Measurements from ENCODE around the gene TSR3. TPM values are rescaled to one million over a fixed set of nuclear protein-coding genes. Genes with fewer than 3 reads are reported as not detected.
A peak's percentile ranks its signal among the peaks of the same experiment; 100 is the strongest.

The TSR3 gene
- total RNA-seq, 1 experiment from 2014 or later, result 58.8 TPM

DNA sequence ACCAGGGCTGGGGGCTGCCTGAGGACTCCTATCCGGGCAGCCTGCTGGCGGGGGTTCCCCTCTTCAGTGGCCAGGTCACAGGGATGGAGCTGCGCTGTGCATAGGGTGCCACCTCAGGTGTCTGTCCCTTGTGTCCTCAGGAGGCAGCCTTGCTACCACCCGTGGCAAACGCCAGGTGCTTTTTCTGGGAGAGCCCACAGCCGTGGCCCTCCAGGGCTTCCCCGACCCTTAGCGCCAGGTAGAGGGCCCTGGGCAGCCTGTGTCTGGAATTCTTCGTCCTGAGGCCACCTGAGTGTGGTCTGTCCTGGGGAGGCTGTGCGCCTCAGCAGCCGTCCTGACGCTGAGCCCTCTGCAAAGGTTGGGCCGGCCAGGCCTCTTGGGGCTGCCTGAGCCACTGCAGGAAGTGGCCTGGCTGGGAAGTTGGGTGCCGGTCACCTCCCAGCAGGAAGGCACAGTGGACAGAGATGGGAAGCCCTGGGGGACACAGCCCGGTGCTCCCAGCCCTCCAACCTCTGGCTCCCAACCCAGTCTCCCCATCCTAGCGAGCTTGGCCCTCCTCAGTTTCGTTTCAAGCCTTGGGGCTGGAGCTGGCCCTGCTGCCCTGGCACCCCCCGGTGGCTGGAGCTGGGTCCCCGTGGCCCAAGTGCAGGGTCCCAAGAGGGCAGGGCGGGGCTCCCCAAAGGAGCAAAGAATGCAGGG is 25.9 kb downstream of the TSR3 start:
- Histone ChIP-seq H4K20me1 (ENCODE audit: control insufficient read depth, insufficient read depth, insufficient read length) (no peaks in the 10 kb centered on the region), H3K27ac (ENCODE audit: insufficient read length, low read depth, low read length) (no peak overlapping the region)

More for the DNA sequence above, 25.9 kb downstream of the TSR3 start:
- Mint-ChIP-seq H3K4me1 (peaks cover 0 to 9% of the 10 kb centered on the region in 2 experiments; a peak in 2 of 4 replicates), H3K4me3 (no peak overlapping the region), H3K9me3 (no peaks in the 10 kb centered on the region), H3K27me3 (ENCODE audit: low read depth) (no peaks in the 10 kb centered on the region; the same call in 1 of the 2 replicates), H3K27ac (peak overlapping the region in 1 of 3 experiments; percentile 83; a peak in 1 of 7 replicates), H3K36me3 (ENCODE audit: insufficient read depth in 1 of 3, low read depth in 3 of 3) (peaks cover 2 to 41% (median 22%) of the 10 kb centered on the region in 3 experiments)
- Histone ChIP-seq H3K14ac (ENCODE audit: insufficient read depth, low read length) (no peak overlapping the region; the same call in 1 of the 2 replicates), H2AFZ (ENCODE audit: low read length) (no peak overlapping the region), H2BK20ac (ENCODE audit: low read depth, low read length, poor library complexity, severe bottlenecking) (no peak overlapping the region), H3T11ph (ENCODE audit: low read length) (no peak overlapping the region), H2BK120ac (ENCODE audit: low read depth, low read length, poor library complexity, severe bottlenecking) (no peak overlapping the region), H2BK15ac (ENCODE audit: low read depth, low read length) (no peak overlapping the region), H3K4ac (ENCODE audit: low read depth, low read length) (no peak overlapping the region), H2AK5ac (ENCODE audit: insufficient read length, low read length) (no peak overlapping the region), H4K5ac (ENCODE audit: insufficient read length, low read depth, low read length) (no peak overlapping the region), H3K79me2 (ENCODE audit: insufficient read depth, low read length) (no peaks in the 10 kb centered on the region), H3K56ac (ENCODE audit: insufficient read length, low read depth, low read length) (no peak overlapping the region), H4K8ac (replicated peaks; ENCODE audit: insufficient read length, low read depth, low read length) (no peak overlapping the region), H3K4me2 (ENCODE audit: insufficient read depth, insufficient read length, low read length) (no peak overlapping the region), H3K9me3 (ENCODE audit: control insufficient read depth, low read depth, low read length) (no peaks in the 10 kb centered on the region), H4K91ac (ENCODE audit: insufficient read length, low read depth, low read length) (no peak overlapping the region), H2BK5ac (ENCODE audit: insufficient read length, low read length) (no peak overlapping the region), H3K9ac (ENCODE audit: extremely low read depth, insufficient read length, low read length) (no peak overlapping the region), H3K23ac (ENCODE audit: insufficient read length, low read depth, low read length) (no peak overlapping the region), H3K23me2 (ENCODE audit: insufficient read length, low read depth, low read length, poor library complexity, severe bottlenecking) (no peaks in the 10 kb centered on the region), H2BK12ac (ENCODE audit: insufficient read length, low read depth, low read length) (no peak overlapping the region), H3K18ac (ENCODE audit: insufficient read length, low read depth, low read length) (no peak overlapping the region), H3K79me1 (ENCODE audit: insufficient read depth, low read depth, low read length, poor library complexity, severe bottlenecking) (no peaks in the 10 kb centered on the region), H3K4me1 (ENCODE audit: insufficient read depth, low read length) (no peaks in the 10 kb centered on the region), H3K27me3 (ENCODE audit: insufficient read depth, low read length) (no peaks in the 10 kb centered on the region)
- no peak for DNase-seq
- no peak for TF ChIP-seq CTCF (conservative IDR thresholded peaks at IDR 0.05)
- WGBS (ENCODE audit: extremely low coverage, insufficient read length, low lambda C conversion rate), result no CpG with 5 or more reads among the region's 20 CpGs
